HepG2 (cell line): ENCODE results near the gene SLC38A2. TPM values are rescaled to one million over a fixed set of nuclear protein-coding genes. Genes with fewer than 3 reads are reported as not detected.

Experiments
- ATAC-seq: fragments of 200-7000 bp; cut with Tn5 transposase; 3 replicates; pipeline ENCODE4 v1.9.1; 2020; ENCODE audit warnings: mild to moderate bottlenecking, moderate library complexity
- BruUV-seq: library from RNA; stranded (reverse); fragments of 400-500 nt; replicated peaks from 2 replicates; lab custom pipeline; 2021; lab: Mats Ljungman, UMichigan
- CTCF ChIA-PET: fragments of 300-600 bp; formaldehyde crosslinking; extraction: SDS; loops from one replicate; lab custom pipeline; 2021; ENCODE audit warnings: low total read pairs, inconsistent platforms, low intra/inter-chr PET ratio; lab: Yijun Ruan, JAX
- POLR2A ChIA-PET: fragments of 350-600 bp; sonication (Branson Sonifier 250); formaldehyde crosslinking; loops from one replicate; lab custom pipeline; 2020; ENCODE audit warnings: antibody characterized with exemption, inconsistent platforms; lab: Yijun Ruan, JAX
- DNase-seq: peaks from one replicate; pipeline ENCODE4 v3.0.0-alpha.2; 2015; ENCODE audit warnings: low spot score
- FAIRE-seq: peaks from 3 replicates; lab custom pipeline; 2011; peaks lifted over from hg19 to GRCh38; lab: Jason Lieb, UNC
- H2AFZ ChIP-seq: one replicate; pipeline ENCODE4 v1.6.1; 2011; ENCODE audit warnings: low read length, inconsistent platforms
- H3K27ac ChIP-seq: fragments of 300-600 bp; 3 replicates; pipeline ENCODE4 v1.8.0; 2011; ENCODE audit warnings: mixed run types, mild to moderate bottlenecking, mixed read lengths, low read length, inconsistent platforms; ENCODE audit not compliant: insufficient read depth; ENCODE audit errors: extremely low read length
- H3K27me3 ChIP-seq, 2 experiments: fragments of 200-600 bp in 1 of 2; 2 replicates in 1 of 2; 3 replicates in 1 of 2; pipeline versions ENCODE4 v1.6.0 to v1.8.0; 2011; ENCODE audit warnings: low read length in 2 of 2, mild to moderate bottlenecking in 2 of 2, moderate library complexity in 2 of 2, inconsistent platforms in 1 of 2; ENCODE audit not compliant: insufficient read depth in 2 of 2, control insufficient read depth in 1 of 2
- H3K36me3 ChIP-seq, 2 experiments: fragments of 200-600 bp in 1 of 2; replicated peaks in 1 of 2; 2 replicates in 1 of 2; 3 replicates in 1 of 2; pipeline versions ENCODE4 v1.5.1 to v1.8.0; 2011; ENCODE audit warnings: low read length in 2 of 2, inconsistent platforms in 1 of 2; ENCODE audit not compliant: insufficient read depth in 2 of 2, control insufficient read depth in 1 of 2
- H3K4me1 ChIP-seq: 2 replicates; pipeline ENCODE4 v1.5.1; 2012; ENCODE audit warnings: low read length, inconsistent platforms; ENCODE audit not compliant: insufficient read depth
- H3K4me2 ChIP-seq: 2 replicates; pipeline ENCODE4 v1.6.0; 2011; ENCODE audit warnings: low read depth, low read length, inconsistent platforms
- H3K4me3 ChIP-seq, 3 experiments: fragments of 200-600 bp in 1 of 3; sonication (generic), shearing (Covaris generic) in 1 of 3; replicated peaks in 1 of 3; 2 replicates each; pipeline ENCODE4 v1.5.1; 2011 to 2016; ENCODE audit warnings: low read length in 3 of 3, inconsistent platforms in 2 of 3, low read depth in 2 of 3, mild to moderate bottlenecking in 2 of 3, control low read depth in 1 of 3, mixed read lengths in 1 of 3; ENCODE audit not compliant: insufficient read depth in 1 of 3
- H3K79me2 ChIP-seq: one replicate; pipeline ENCODE4 v1.6.1; 2011; ENCODE audit warnings: low read length, inconsistent platforms; ENCODE audit not compliant: insufficient read depth
- H3K9ac ChIP-seq: 2 replicates; pipeline ENCODE4 v1.6.0; 2011; ENCODE audit warnings: mild to moderate bottlenecking, low read depth, low read length, inconsistent platforms; ENCODE audit not compliant: insufficient read depth
- H3K9me3 ChIP-seq: 2 replicates; pipeline ENCODE4 v1.5.1; 2012; ENCODE audit warnings: mild to moderate bottlenecking, low read length
- H4K20me1 ChIP-seq: 2 replicates; pipeline ENCODE4 v1.6.0; 2011; ENCODE audit warnings: inconsistent platforms, mild to moderate bottlenecking, low read length, moderate library complexity; ENCODE audit not compliant: insufficient read depth
- ERF ChIP-seq: IDR thresholded peaks from 2 replicates; pipeline ENCODE4 v1.6.1; 2018; ENCODE audit warnings: missing biosample characterization, missing genetic modification reagents
- ETV5 ChIP-seq: IDR thresholded peaks from 2 replicates; pipeline ENCODE4 v1.6.1; 2018; ENCODE audit warnings: missing biosample characterization, missing genetic modification reagents, inconsistent platforms, borderline replicate concordance
- HNF4A ChIP-seq: sonication (generic); formaldehyde crosslinking; IDR thresholded peaks from 2 replicates; pipeline ENCODE4 v1.4.0; 2020; ENCODE audit warnings: missing genetic modification reagents
- KLF11 ChIP-seq: IDR thresholded peaks from 2 replicates; pipeline ENCODE4 v1.6.1; 2016; ENCODE audit warnings: missing compliant biosample characterization
- MED1 ChIP-seq: sonication (generic); formaldehyde crosslinking; IDR thresholded peaks from 2 replicates; pipeline ENCODE4 v1.4.0; 2020; ENCODE audit warnings: missing genetic modification reagents
- NKX3-1 ChIP-seq: sonication (generic); formaldehyde crosslinking; IDR thresholded peaks from 2 replicates; pipeline ENCODE4 v1.5.0; 2020; ENCODE audit warnings: missing genetic modification reagents
- SALL1 ChIP-seq: sonication (generic); formaldehyde crosslinking; IDR thresholded peaks from 2 replicates; pipeline ENCODE4 v1.8.0; 2022; ENCODE audit warnings: mild to moderate bottlenecking, missing genetic modification reagents
- SP140L ChIP-seq: sonication (generic); formaldehyde crosslinking; IDR thresholded peaks from 2 replicates; pipeline ENCODE4 v1.4.0; 2020; ENCODE audit warnings: missing genetic modification reagents, borderline replicate concordance
- SPEN ChIP-seq: sonication (generic); formaldehyde crosslinking; IDR thresholded peaks from 2 replicates; pipeline ENCODE4 v1.5.1; 2020; ENCODE audit warnings: low read depth, mild to moderate bottlenecking, missing genetic modification reagents
- ZFY ChIP-seq: sonication (generic); formaldehyde crosslinking; IDR thresholded peaks from 2 replicates; pipeline ENCODE4 v1.4.0; 2020; ENCODE audit warnings: missing genetic modification reagents
- ZNF121 ChIP-seq: sonication (generic); formaldehyde crosslinking; IDR thresholded peaks from 2 replicates; pipeline ENCODE4 v1.5.0; 2020; ENCODE audit warnings: mild to moderate bottlenecking, missing genetic modification reagents
- ZNF567 ChIP-seq: sonication (generic); formaldehyde crosslinking; IDR thresholded peaks from 2 replicates; pipeline ENCODE4 v1.8.1; 2023; ENCODE audit warnings: mild to moderate bottlenecking, missing genetic modification reagents, borderline replicate concordance
- ZNF652 ChIP-seq: IDR thresholded peaks from 2 replicates; pipeline ENCODE4 v1.6.1; 2016; ENCODE audit warnings: low read depth, borderline replicate concordance
- ZNF772 ChIP-seq: sonication (generic); formaldehyde crosslinking; IDR thresholded peaks from 2 replicates; pipeline ENCODE4 v1.5.0; 2020; ENCODE audit warnings: mild to moderate bottlenecking, missing genetic modification reagents
- whole genome bisulfite sequencing: methylation state at CpG from one replicate; pipeline ENCODE4 v1.1.6; 2017; ENCODE audit warnings: low lambda C conversion rate; 5-methylcytosine and 5-hydroxymethylcytosine counted together
- in situ Hi-C: cut with HindIII; loops from 2 replicates; pipeline ENCODE4 v1.10.0; 2017; ENCODE audit warnings: low pct_unique_long_range_greater_than_20kb; ENCODE audit not compliant: extremely low pct_ligation_motif_present
- intact Hi-C: fragments of 100-400 bp; cut with micrococcal nuclease; formaldehyde crosslinking; loops from one replicate; pipeline ENCODE4 v1.10.0; 2022; ENCODE audit not compliant: unreplicated experiment
- polyA plus RNA-seq, 8 experiments: library from polyadenylated mRNA; depleted of rRNA in 3 of 8; stranded (reverse) in 7 of 8; unstranded in 1 of 8; fragments of >200 nt; fragmentation: Illumina TruSeq in 4 of 8; extraction: Trizol in 4 of 8; gene quantifications; 2 replicates each; pipeline versions ENCODE4 v1.2.1 to v1.2.3, GENCODE V29; 2011 to 2016; ENCODE audit warnings: low read depth in 4 of 8, missing spikeins in 1 of 8, mixed read lengths in 1 of 8; ENCODE audit not compliant: insufficient read depth in 1 of 8
- total RNA-seq, 5 experiments: library from RNA; depleted of rRNA; stranded (reverse); fragments of >200 nt; fragmentation: Illumina TruSeq; extraction: Trizol; gene quantifications; 2 replicates each; pipeline ENCODE4 v1.2.3, GENCODE V29; 2016; ENCODE audit warnings: low read depth in 1 of 5
- TF ChIP-seq, protein P1 (sequence below): sonication (generic); formaldehyde crosslinking; IDR thresholded peaks from 2 replicates; pipeline ENCODE4 v1.4.0; 2020; ENCODE audit warnings: missing genetic modification reagents
- TF ChIP-seq, protein P2 (sequence below): sonication (generic); formaldehyde crosslinking; IDR thresholded peaks from 2 replicates; pipeline ENCODE4 v1.9.0; 2021; ENCODE audit warnings: mild to moderate bottlenecking, missing genetic modification reagents

SLC38A2 gene
- total and polyA plus RNA-seq, 2 of the 13 experiments (the other 11 are each of a cell fraction or from before 2014, with no cell fraction given): 368 to 880 TPM

DNA sequence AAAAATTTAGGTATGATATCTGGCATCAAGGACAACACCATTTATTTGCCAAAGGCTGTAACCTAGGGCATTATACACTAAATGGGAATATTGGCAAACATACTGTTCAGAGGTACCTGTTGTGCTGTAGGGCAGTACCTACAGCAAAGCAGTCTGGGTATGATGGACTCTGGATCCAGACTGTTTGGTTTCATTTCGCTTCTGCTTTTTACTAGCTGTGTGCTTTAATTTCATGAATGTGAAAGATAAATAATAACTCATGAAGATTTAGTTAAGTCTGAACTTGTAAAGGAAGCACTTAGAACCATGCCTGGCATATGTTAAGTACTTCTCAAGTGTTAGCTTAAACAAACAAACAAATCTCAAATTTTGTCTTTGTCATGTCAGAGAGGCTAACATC lies 17.7 kb upstream of the SLC38A2 start (continued):
- TF ChIP-seq ETV5 (CRISPR knock-in tag) (no peak), SALL1 (CRISPR knock-in tag) (peak; percentile 33; the same call in 1 of the 2 replicates), KLF11 (CRISPR knock-in tag) (0 out of 2 replicates have a peak, but pooled peaks have one; percentile 26), MED1 (CRISPR knock-in tag) (peak; percentile 13; the same call in 1 of the 2 replicates), ZNF567 (CRISPR knock-in tag) (no peak), HNF4A (CRISPR knock-in tag) (peak; percentile 80)
- TF ChIP-seq, protein P1, sequence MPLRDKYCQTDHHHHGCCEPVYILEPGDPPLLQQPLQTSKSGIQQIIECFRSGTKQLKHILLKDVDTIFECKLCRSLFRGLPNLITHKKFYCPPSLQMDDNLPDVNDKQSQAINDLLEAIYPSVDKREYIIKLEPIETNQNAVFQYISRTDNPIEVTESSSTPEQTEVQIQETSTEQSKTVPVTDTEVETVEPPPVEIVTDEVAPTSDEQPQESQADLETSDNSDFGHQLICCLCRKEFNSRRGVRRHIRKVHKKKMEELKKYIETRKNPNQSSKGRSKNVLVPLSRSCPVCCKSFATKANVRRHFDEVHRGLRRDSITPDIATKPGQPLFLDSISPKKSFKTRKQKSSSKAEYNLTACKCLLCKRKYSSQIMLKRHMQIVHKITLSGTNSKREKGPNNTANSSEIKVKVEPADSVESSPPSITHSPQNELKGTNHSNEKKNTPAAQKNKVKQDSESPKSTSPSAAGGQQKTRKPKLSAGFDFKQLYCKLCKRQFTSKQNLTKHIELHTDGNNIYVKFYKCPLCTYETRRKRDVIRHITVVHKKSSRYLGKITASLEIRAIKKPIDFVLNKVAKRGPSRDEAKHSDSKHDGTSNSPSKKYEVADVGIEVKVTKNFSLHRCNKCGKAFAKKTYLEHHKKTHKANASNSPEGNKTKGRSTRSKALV: 0 out of 2 replicates have a peak, but pooled peaks have one; percentile 13
- TF ChIP-seq, all 625 proteins: peak for 16

DNA sequence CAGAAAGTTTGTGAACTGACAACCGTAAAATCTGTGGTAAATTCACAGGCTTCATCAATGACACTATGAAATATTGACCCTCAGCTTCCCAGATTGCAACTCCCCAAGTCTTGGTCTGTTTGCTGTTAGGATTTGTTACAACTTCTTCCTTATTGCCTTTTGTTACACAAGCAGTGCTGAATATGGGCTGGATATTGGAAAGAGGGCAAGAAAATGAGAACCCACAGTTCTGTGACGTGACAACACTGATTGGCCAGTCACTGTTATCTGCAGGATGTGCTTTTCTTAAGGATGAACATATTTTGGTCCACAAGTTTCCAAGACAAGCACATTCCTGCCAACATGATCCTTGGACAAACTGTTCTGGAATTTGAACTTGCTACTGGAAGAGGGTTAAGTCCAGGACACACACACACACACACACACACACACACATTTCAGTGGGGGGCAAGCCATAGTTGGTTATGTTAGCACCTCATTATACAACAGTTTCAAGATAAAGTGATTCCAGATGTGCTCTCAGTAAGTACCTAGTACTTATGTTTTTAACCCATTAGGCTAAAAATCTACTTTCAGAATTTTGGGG lies 16.6 kb upstream of the SLC38A2 start:
- no peak for ATAC-seq
- intact Hi-C loops: no loop called here
- 93% methylated on average over 2 of the region's 2 CpGs for WGBS
- FAIRE-seq: no peak
- Histone ChIP-seq H3K9ac (no peak overlapping the region), H4K20me1 (no peaks in the 10 kb centered on the region), H3K79me2 (peaks cover 17% of the 10 kb centered on the region), H3K4me1 (peaks cover 94% of the 10 kb centered on the region), H2AFZ (no peak overlapping the region), H3K4me2 (0 out of 2 replicates have a peak overlapping the region, but pooled peaks have one; percentile 5), H3K27me3 (no peaks in the 10 kb centered on the region; a peak in 1 of 5 replicates), H3K36me3 (no peaks in the 10 kb centered on the region), H3K4me3 (no peak overlapping the region), H3K27ac (no peak overlapping the region), H3K9me3 (no peaks in the 10 kb centered on the region)
- no peak for DNase-seq
- POLR2A ChIA-PET: interaction anchor here (7.1 kb wide), 1 partner anchor 18 kb away, joined by 91 read pairs; the partner anchor contains the start of gene SLC38A2
- in situ Hi-C loops: loop anchor here (5.0 kb wide), 1 partner anchor 43 kb away; no protein-coding TSS in a partner anchor
- CTCF ChIA-PET: no interaction called here
- no TSS peak for BruUV-seq
- TF ChIP-seq, protein P2, sequence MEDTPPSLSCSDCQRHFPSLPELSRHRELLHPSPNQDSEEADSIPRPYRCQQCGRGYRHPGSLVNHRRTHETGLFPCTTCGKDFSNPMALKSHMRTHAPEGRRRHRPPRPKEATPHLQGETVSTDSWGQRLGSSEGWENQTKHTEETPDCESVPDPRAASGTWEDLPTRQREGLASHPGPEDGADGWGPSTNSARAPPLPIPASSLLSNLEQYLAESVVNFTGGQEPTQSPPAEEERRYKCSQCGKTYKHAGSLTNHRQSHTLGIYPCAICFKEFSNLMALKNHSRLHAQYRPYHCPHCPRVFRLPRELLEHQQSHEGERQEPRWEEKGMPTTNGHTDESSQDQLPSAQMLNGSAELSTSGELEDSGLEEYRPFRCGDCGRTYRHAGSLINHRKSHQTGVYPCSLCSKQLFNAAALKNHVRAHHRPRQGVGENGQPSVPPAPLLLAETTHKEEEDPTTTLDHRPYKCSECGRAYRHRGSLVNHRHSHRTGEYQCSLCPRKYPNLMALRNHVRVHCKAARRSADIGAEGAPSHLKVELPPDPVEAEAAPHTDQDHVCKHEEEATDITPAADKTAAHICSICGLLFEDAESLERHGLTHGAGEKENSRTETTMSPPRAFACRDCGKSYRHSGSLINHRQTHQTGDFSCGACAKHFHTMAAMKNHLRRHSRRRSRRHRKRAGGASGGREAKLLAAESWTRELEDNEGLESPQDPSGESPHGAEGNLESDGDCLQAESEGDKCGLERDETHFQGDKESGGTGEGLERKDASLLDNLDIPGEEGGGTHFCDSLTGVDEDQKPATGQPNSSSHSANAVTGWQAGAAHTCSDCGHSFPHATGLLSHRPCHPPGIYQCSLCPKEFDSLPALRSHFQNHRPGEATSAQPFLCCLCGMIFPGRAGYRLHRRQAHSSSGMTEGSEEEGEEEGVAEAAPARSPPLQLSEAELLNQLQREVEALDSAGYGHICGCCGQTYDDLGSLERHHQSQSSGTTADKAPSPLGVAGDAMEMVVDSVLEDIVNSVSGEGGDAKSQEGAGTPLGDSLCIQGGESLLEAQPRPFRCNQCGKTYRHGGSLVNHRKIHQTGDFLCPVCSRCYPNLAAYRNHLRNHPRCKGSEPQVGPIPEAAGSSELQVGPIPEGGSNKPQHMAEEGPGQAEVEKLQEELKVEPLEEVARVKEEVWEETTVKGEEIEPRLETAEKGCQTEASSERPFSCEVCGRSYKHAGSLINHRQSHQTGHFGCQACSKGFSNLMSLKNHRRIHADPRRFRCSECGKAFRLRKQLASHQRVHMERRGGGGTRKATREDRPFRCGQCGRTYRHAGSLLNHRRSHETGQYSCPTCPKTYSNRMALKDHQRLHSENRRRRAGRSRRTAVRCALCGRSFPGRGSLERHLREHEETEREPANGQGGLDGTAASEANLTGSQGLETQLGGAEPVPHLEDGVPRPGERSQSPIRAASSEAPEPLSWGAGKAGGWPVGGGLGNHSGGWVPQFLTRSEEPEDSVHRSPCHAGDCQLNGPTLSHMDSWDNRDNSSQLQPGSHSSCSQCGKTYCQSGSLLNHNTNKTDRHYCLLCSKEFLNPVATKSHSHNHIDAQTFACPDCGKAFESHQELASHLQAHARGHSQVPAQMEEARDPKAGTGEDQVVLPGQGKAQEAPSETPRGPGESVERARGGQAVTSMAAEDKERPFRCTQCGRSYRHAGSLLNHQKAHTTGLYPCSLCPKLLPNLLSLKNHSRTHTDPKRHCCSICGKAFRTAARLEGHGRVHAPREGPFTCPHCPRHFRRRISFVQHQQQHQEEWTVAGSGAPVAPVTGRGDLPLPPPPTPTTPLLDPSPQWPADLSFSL (CRISPR knock-in tag): peak; percentile 31; the same call in 1 of the 2 replicates
- TF ChIP-seq ERF (no peak), ZFY (CRISPR knock-in tag) (no peak), SP140L (no peak), ZNF652 (CRISPR knock-in tag) (0 out of 2 replicates have a peak, but pooled peaks have one; percentile 21), SPEN (no peak), NKX3-1 (CRISPR knock-in tag) (no peak), ZNF772 (CRISPR knock-in tag) (no peak), ZNF121 (CRISPR knock-in tag) (no peak), HNF4A (CRISPR knock-in tag) (peak; percentile 41)
